Adrenal gland (tissue), 12 donors: ENCODE measurements around the gene DNASE1L3. TPM values are rescaled to one million over a fixed set of nuclear protein-coding genes. Genes with fewer than 3 reads are reported as not detected.

Experiments used
- DNase-seq, 7 donors: peaks; one replicate each; pipeline ENCODE4 v3.0.0-alpha.2; 2019 to 2020
- H3K27ac ChIP-seq, 5 donors: fragments of 200-600 bp; sonication (generic) in 4 of 5; 1 replicate in 3 of 5; 2 replicates in 2 of 5; pipeline versions ENCODE4 v1.5.1 to v1.8.0; 2016 to 2020; ENCODE audit warnings: mild to moderate bottlenecking in 1 of 5
- H3K27me3 ChIP-seq: fragments of 200-600 bp; 2 replicates; pipeline ENCODE4 v1.8.0; 2021
- H3K36me3 ChIP-seq, 2 donors: fragments of 200-600 bp; replicated peaks in 1 of 2; 1 replicate in 1 of 2; 2 replicates in 1 of 2; pipeline versions ENCODE4 v1.5.1 to v1.8.0; 2018 to 2022
- H3K4me1 ChIP-seq, 2 donors: fragments of 200-600 bp; replicated peaks in 1 of 2; 1 replicate in 1 of 2; 2 replicates in 1 of 2; pipeline versions ENCODE4 v1.5.1 to v1.8.0; 2018 to 2021
- H3K4me3 ChIP-seq, 4 donors: fragments of 200-600 bp; sonication (generic) in 3 of 4; one replicate each; pipeline ENCODE4 v1.5.1; 2016 to 2018
- H3K9me3 ChIP-seq, 3 donors: fragments of 200-600 bp; sonication (generic) in 1 of 3; replicated peaks in 1 of 3; 1 replicate in 2 of 3; 2 replicates in 1 of 3; pipeline versions ENCODE4 v1.5.1 to v1.8.0; 2016 to 2021
- CTCF ChIP-seq, 6 experiments: fragments of 450-650 bp in 4 of 6; fragments of 200-600 bp in 2 of 6; sonication (generic) in 1 of 6; IDR thresholded peaks; 1 replicate in 5 of 6; 2 replicates in 1 of 6; pipeline versions ENCODE4 v1.5.1 to v1.8.0; 2016 to 2021; ENCODE audit warnings: antibody characterized with exemption in 6 of 6, mild to moderate bottlenecking in 2 of 6, moderate library complexity in 1 of 6
- POLR2A ChIP-seq, 2 donors: fragments of 450-650 bp; IDR thresholded peaks; one replicate each; pipeline ENCODE4 v1.6.1; 2017; ENCODE audit warnings: antibody characterized with exemption in 2 of 2, mild to moderate bottlenecking in 2 of 2, moderate library complexity in 1 of 2
- WGBS, 4 donors: extraction: QIAGEN DNeasy Blood & Tissue Kit in 2 of 4; methylation state at CpG; one replicate each; pipeline versions ENCODE4 v1.1.5 to v1.1.7; 2013 to 2017; 5-methylcytosine and 5-hydroxymethylcytosine counted together
- intact Hi-C, 2 donors: fragments of 100-400 bp; cut with DNase I; formaldehyde crosslinking; loops; one replicate each; pipeline versions ENCODE4 v1.14.1 to v1.15.0; 2022 to 2023
- polyA plus RNA-seq, 3 donors: library from polyadenylated mRNA; stranded (reverse); fragments of 200-250 nt in 2 of 3; fragments of 350-450 nt in 1 of 3; fragmentation: Illumina TruSeq in 1 of 3; extraction: RNeasy Lipid Tissue Mini Kit (QIAGEN cat#74804) in 1 of 3; gene quantifications; one replicate each; pipeline ENCODE4 v1.2.3, GENCODE V29; 2013 to 2014
- total RNA-seq, 9 donors: library from RNA; depleted of rRNA in 4 of 9; stranded (reverse); fragments of >200 nt in 4 of 9; fragments of 120-200 nt in 1 of 9; fragmentation: NEBNext Ultra II Directional in 1 of 9; extraction: Animal tissue kit (Norgen Biotek cat#: 25700) in 1 of 9; gene quantifications; one replicate each; pipeline versions ENCODE4 v1.1.0 to v1.2.4, GENCODE V29; 2013 to 2023
- donor health status: healthy with polysubstance abuse.
- donor health status: Bipolar disorder and iron deficiency.
- donor health status: DM: yes; HTN: yes; CAD: no.
- donor health status: DM: no; HTN: no; CAD: no.
- donor health status: DM: no; HTN: no; CAD: no.
- donor health status: DM: yes; HTN: yes; CAD: no.

The DNASE1L3 gene
- total and polyA plus RNA-seq, 12 donors: 23.8 to 83.9 (median 55.3) TPM

- WGBS, 4 donors: 11 to 20% (median 17%) methylated on average over 18 to 24 of the region's 24 CpGs
- peak overlapping the region; percentile 22 to 89 (median 74) for H3K4me3 ChIP-seq
- no peaks in the 10 kb centered on the region for H3K27me3 ChIP-seq
- peak in 2 of 7 donors; percentile 32 to 33 for DNase-seq
- H3K9me3 ChIP-seq: no peaks in the 10 kb centered on the region
- no peak for TF ChIP-seq CTCF (IDR thresholded peaks at IDR 0.05)
- peak in 1 of 2 donors; percentile 5 for TF ChIP-seq POLR2A (IDR thresholded peaks at IDR 0.05)
- H3K4me1 ChIP-seq: peaks cover 8 to 27% of the 10 kb centered on the region in 2 donors
- peak overlapping the region in 3 of 5 donors; percentile 68 to 90 (median 84) for H3K27ac ChIP-seq
- no peaks in the 10 kb centered on the region for H3K36me3 ChIP-seq
- intact Hi-C loops: loop anchor here in 1 of 2 donors (5.0 kb wide), 1 partner anchor 61 kb away; no protein-coding TSS in a partner anchor
These were observed 25.9 kb upstream of the DNASE1L3 start for GRCh38 chr3:58236527-58237237.

- TF ChIP-seq POLR2A (IDR thresholded peaks at IDR 0.05) (no peak), CTCF (IDR thresholded peaks at IDR 0.05) (no peak)
- WGBS, 4 donors: 82 to 86% (median 83%) methylated on average over 4 of the region's 4 CpGs
- Histone ChIP-seq H3K9me3 (no peaks in the 10 kb centered on the region), H3K27ac (no peak overlapping the region), H3K36me3 (no peaks in the 10 kb centered on the region), H3K4me3 (no peak overlapping the region), H3K4me1 (peaks cover 5 to 22% of the 10 kb centered on the region in 2 donors), H3K27me3 (no peaks in the 10 kb centered on the region)
- DNase-seq: no peak
- intact Hi-C loops: loop anchor here in 1 of 2 donors (5.0 kb wide), 1 partner anchor 61 kb away; no protein-coding TSS in a partner anchor
These were observed 25.2 kb upstream of the DNASE1L3 start for GRCh38 chr3:58235970-58236369.

GRCh38 chr3:58234516-58234931 is 23.8 kb upstream of the DNASE1L3 start:
- no peak overlapping the region for H3K4me3 ChIP-seq
- H3K9me3 ChIP-seq: no peaks in the 10 kb centered on the region
- TF ChIP-seq POLR2A (IDR thresholded peaks at IDR 0.05): no peak
- H3K4me1 ChIP-seq: peaks cover 5 to 19% of the 10 kb centered on the region in 2 donors
- peak in 4 of 7 donors; percentile 33 to 50 (median 43) for DNase-seq
- intact Hi-C loops: no loop called here
- H3K27ac ChIP-seq: no peak overlapping the region
- WGBS, 4 donors: 49 to 70% (median 60%) methylated on average over 4 of the region's 4 CpGs
- H3K36me3 ChIP-seq: no peaks in the 10 kb centered on the region
- H3K27me3 ChIP-seq: no peaks in the 10 kb centered on the region

- H3K36me3 ChIP-seq: no peaks in the 10 kb centered on the region
- no peaks in the 10 kb centered on the region for H3K9me3 ChIP-seq
- 41 to 51% (median 48%) methylated on average over 2 of the region's 2 CpGs for WGBS, 4 donors
- no peaks in the 10 kb centered on the region for H3K27me3 ChIP-seq
- no peak overlapping the region for H3K27ac ChIP-seq
- intact Hi-C loops: no loop called here
- TF ChIP-seq CTCF (IDR thresholded peaks at IDR 0.05) (no peak), POLR2A (IDR thresholded peaks at IDR 0.05) (no peak)
- DNase-seq: no peak
- H3K4me1 ChIP-seq: peaks cover 0 to 3% of the 10 kb centered on the region in 2 donors
- H3K4me3 ChIP-seq: no peak overlapping the region
These were observed 20.9 kb upstream of the DNASE1L3 start for GRCh38 chr3:58231666-58232065.
